MM.1S (cell line): Measurements from ENCODE around the gene TMPRSS12.
"Not testable (repeated sequence)": the region's sequence is repeated elsewhere in the genome, so short reads cannot be mapped to it uniquely, and the experiment has no call there.

Experiments used
- DNase-seq: peaks from one replicate; pipeline ENCODE4 v3.0.0-alpha.2; 2015
- H2AFZ ChIP-seq: fragments of 300-600 bp; sonication (generic); 2 replicates; pipeline ENCODE4 v1.6.0; 2016; ENCODE audit warnings: antibody characterized with exemption, low read length
- H3F3A ChIP-seq: fragments of 300-600 bp; sonication (generic); 2 replicates; pipeline ENCODE4 v1.6.1; 2016; ENCODE audit warnings: mild to moderate bottlenecking, antibody characterized with exemption, low read length, moderate library complexity, mixed read lengths; ENCODE audit not compliant: insufficient read depth
- H3K27ac ChIP-seq: fragments of 300-600 bp; sonication (generic); 2 replicates; pipeline ENCODE4 v1.5.1; 2016; ENCODE audit warnings: mild to moderate bottlenecking, low read length
- H3K27me3 ChIP-seq: fragments of 300-600 bp; sonication (generic); replicated peaks from 2 replicates; pipeline ENCODE4 v1.6.0; 2016; ENCODE audit warnings: low read length; ENCODE audit not compliant: insufficient read depth
- H3K36me3 ChIP-seq: fragments of 300-600 bp; sonication (generic); replicated peaks from 2 replicates; pipeline ENCODE4 v1.6.1; 2016; ENCODE audit warnings: mild to moderate bottlenecking, low read length, mixed read lengths; ENCODE audit not compliant: insufficient read depth
- H3K4me1 ChIP-seq: fragments of 300-600 bp; sonication (generic); 2 replicates; pipeline ENCODE4 v1.6.1; 2016; ENCODE audit warnings: low read length, mixed read lengths
- H3K4me2 ChIP-seq: fragments of 300-600 bp; sonication (generic); 2 replicates; pipeline ENCODE4 v1.6.0; 2016; ENCODE audit warnings: low read depth, low read length
- H3K4me3 ChIP-seq: fragments of 300-600 bp; sonication (generic); 2 replicates; pipeline ENCODE4 v1.5.1; 2016; ENCODE audit warnings: low read length, mixed read lengths
- H3K79me2 ChIP-seq: fragments of 300-600 bp; sonication (generic); 2 replicates; pipeline ENCODE4 v1.6.1; 2016; ENCODE audit warnings: mixed run types, low read length, mixed read lengths
- H3K9ac ChIP-seq: fragments of 300-600 bp; sonication (generic); 2 replicates; pipeline ENCODE4 v1.6.1; 2016; ENCODE audit warnings: low read length, mixed read lengths
- H3K9me2 ChIP-seq: fragments of 300-600 bp; sonication (generic); replicated peaks from 2 replicates; pipeline ENCODE4 v1.6.1; 2016; ENCODE audit warnings: mild to moderate bottlenecking, low read length, mixed read lengths; ENCODE audit not compliant: insufficient read depth
- H3K9me3 ChIP-seq: fragments of 300-600 bp; sonication (generic); replicated peaks from 2 replicates; pipeline ENCODE4 v1.6.1; 2016; ENCODE audit warnings: mild to moderate bottlenecking, low read length, mixed read lengths; ENCODE audit not compliant: insufficient read depth
- H4K20me1 ChIP-seq: fragments of 300-600 bp; sonication (generic); 2 replicates; pipeline ENCODE4 v1.6.1; 2016; ENCODE audit warnings: mild to moderate bottlenecking, low read length, moderate library complexity, mixed read lengths; ENCODE audit not compliant: insufficient read depth
- EZH2 ChIP-seq: fragments of 300-600 bp; sonication (generic); optimal IDR thresholded peaks from 2 replicates; pipeline ENCODE3; 2017; ENCODE audit warnings: low read depth, mild to moderate bottlenecking, antibody characterized with exemption, low read length, mixed read lengths
- EZH2phosphoT487 ChIP-seq: fragments of 300-600 bp; sonication (generic); IDR thresholded peaks from 2 replicates; pipeline ENCODE4 v1.6.1; 2018; ENCODE audit warnings: antibody characterized with exemption, low read length
- TF ChIP-seq, protein P1 (sequence below): fragments of 300-600 bp; sonication (generic); IDR thresholded peaks from 2 replicates; pipeline ENCODE4 v1.5.1; 2016; ENCODE audit warnings: antibody characterized with exemption, low read length, mixed read lengths

TMPRSS12 gene

DNA sequence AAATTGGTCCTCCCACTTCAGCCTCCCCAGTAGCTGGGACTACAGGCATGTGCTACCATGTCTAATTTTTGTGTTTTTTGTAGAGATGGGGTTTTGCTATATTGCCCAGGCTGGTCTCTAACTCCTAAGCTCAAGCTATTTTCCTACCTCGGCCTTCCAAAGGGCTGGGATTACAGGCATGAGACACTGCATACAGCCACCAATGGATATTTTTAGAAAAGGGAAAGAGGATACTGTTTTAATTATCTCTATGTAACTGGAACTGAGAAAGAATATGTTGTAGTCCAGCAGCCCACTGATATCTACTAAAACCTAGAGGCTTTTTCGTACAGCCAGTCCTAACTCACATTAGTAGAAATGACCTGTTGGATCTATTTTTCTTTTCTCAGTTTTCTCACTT lies 6.2 kb downstream of the TMPRSS12 start:
- Histone ChIP-seq H3K9ac (no peak overlapping the region), H3K4me2 (no peak overlapping the region), H3K4me1 (no peaks in the 10 kb centered on the region), H3F3A (no peaks in the 10 kb centered on the region), H2AFZ (no peak overlapping the region), H3K9me3 (no peaks in the 10 kb centered on the region), H3K9me2 (no peaks in the 10 kb centered on the region), H3K4me3 (no peak overlapping the region), H4K20me1 (no peaks in the 10 kb centered on the region), H3K27me3 (no peaks in the 10 kb centered on the region), H3K27ac (no peak overlapping the region), H3K79me2 (no peaks in the 10 kb centered on the region), H3K36me3 (no peaks in the 10 kb centered on the region)
- DNase-seq: no peak
- TF ChIP-seq EZH2 (no peak), EZH2phosphoT487 (no peak)
- TF ChIP-seq, protein P1, sequence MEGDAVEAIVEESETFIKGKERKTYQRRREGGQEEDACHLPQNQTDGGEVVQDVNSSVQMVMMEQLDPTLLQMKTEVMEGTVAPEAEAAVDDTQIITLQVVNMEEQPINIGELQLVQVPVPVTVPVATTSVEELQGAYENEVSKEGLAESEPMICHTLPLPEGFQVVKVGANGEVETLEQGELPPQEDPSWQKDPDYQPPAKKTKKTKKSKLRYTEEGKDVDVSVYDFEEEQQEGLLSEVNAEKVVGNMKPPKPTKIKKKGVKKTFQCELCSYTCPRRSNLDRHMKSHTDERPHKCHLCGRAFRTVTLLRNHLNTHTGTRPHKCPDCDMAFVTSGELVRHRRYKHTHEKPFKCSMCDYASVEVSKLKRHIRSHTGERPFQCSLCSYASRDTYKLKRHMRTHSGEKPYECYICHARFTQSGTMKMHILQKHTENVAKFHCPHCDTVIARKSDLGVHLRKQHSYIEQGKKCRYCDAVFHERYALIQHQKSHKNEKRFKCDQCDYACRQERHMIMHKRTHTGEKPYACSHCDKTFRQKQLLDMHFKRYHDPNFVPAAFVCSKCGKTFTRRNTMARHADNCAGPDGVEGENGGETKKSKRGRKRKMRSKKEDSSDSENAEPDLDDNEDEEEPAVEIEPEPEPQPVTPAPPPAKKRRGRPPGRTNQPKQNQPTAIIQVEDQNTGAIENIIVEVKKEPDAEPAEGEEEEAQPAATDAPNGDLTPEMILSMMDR: no peak

DNA sequence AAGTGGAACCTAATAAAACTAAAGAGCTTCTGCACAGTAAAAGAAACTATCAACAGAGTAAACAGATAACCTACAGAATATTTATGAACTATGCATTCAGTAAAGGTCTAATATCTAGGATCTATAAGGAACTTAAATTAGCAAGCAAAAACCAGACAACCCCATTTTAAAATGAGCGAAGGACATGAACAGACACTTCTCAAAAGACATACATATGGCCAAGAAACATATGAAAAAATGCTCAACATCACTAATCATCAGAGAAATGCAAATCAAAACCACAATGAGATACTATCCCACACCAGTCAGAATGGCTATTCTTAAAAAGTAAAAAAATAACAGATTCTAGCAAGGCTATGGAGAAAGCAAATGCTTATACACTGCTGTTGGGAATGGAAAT lies 12.5 kb downstream of the TMPRSS12 start:
- not testable (repeated sequence) for H3K9ac ChIP-seq, H3K9me2 ChIP-seq, H3K4me1 ChIP-seq, DNase-seq, H3K9me3 ChIP-seq, H3F3A ChIP-seq, H3K4me3 ChIP-seq, H3K27ac ChIP-seq, H3K4me2 ChIP-seq, H4K20me1 ChIP-seq, H3K36me3 ChIP-seq, H3K79me2 ChIP-seq, H3K27me3 ChIP-seq, H2AFZ ChIP-seq

DNA sequence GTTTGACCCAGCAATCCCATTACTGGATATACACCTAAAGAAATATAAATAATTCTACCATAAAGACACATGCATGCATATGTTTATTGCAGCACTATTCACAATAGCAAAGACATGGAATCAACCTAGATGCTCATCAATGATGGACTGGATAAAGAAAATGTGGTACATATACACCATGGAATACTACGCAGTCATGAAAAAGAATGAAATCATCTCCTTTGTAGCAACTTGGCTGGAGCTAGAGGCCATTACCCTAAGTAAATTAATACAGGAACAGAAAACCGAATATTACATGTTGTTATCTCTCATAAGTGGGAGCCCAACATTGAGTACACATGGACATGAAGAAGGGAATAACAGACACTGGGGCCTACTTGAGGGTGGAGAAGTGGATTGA lies 13.0 kb downstream of the TMPRSS12 start:
- H3K9me3 ChIP-seq, H3K9ac ChIP-seq, H3K4me2 ChIP-seq, H2AFZ ChIP-seq, H3K36me3 ChIP-seq, DNase-seq, H4K20me1 ChIP-seq, H3K4me3 ChIP-seq, H3K79me2 ChIP-seq, H3K4me1 ChIP-seq, H3F3A ChIP-seq, H3K9me2 ChIP-seq, H3K27me3 ChIP-seq, H3K27ac ChIP-seq: not testable (repeated sequence)

DNA sequence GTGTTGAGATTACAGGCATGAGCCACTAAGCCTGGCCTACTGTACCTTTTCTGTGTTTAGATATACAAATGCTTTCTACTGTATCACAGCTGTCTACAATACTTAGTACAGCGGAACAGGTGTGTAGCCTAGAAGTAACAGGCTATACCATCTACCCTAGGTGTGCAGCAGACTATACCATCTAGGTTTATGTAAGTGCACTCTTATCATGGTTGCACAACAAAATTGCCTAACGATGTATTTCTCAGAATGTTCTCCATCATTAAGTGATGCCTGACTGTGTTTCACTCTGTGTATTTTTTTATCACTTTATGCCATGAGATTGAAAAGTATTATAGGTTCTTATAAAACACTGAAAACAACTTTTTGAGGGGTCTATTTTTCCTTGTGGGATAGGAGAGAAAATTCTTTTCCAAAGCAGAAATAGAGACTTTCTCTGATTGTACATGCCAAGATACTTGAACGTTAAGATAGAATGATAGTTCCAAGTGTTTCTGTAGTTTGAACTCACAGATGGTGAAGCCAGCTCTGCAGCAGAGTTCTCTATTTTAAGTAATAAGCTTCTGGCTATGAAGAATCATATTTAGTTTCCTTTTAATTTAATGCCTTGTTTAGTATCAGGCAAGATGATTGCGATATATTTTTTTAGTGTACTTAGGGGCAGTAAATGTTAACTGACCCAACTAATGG lies 17.0 kb downstream of the TMPRSS12 start:
- TF ChIP-seq EZH2 (no peak), EZH2phosphoT487 (no peak)
- TF ChIP-seq, protein P1: no peak
- Histone ChIP-seq H3K27ac (no peak overlapping the region), H3F3A (no peaks in the 10 kb centered on the region), H3K27me3 (no peaks in the 10 kb centered on the region), H3K4me2 (no peak overlapping the region), H3K9ac (no peak overlapping the region), H3K9me3 (no peaks in the 10 kb centered on the region), H3K4me1 (no peaks in the 10 kb centered on the region), H3K79me2 (no peaks in the 10 kb centered on the region), H3K36me3 (no peaks in the 10 kb centered on the region), H4K20me1 (no peaks in the 10 kb centered on the region), H3K9me2 (no peaks in the 10 kb centered on the region), H2AFZ (no peak overlapping the region), H3K4me3 (no peak overlapping the region)
- no peak for DNase-seq
